ENCODE data around the gene PNLIPRP2. TPM values are rescaled to one million over a fixed set of nuclear protein-coding genes. Genes with fewer than 3 reads are reported as not detected.
A peak's percentile ranks its signal among the peaks of the same experiment; 100 is the strongest.

The PNLIPRP2 gene
- total RNA-seq, 1 experiment from 2014 or later, result not detected

DNA sequence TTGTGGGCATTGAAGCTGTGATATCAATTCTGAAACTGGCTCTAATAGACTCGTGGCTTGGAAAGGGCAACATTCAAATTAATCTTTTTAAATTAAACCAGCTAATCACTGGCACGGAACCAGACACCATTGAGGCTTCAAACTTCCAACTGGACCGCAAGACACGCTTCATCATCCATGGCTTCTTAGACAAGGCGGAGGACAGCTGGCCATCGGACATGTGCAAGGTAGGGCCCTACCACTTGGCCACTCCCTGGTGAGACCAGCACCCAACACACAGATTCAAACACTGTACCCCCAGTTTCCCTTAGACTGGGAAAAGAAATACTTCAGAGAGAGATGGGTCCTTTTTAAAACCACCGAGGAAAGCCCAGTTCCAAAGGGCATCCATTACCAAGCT, 5.1 kb downstream of the PNLIPRP2 start:
- TF ChIP-seq, protein P1, sequence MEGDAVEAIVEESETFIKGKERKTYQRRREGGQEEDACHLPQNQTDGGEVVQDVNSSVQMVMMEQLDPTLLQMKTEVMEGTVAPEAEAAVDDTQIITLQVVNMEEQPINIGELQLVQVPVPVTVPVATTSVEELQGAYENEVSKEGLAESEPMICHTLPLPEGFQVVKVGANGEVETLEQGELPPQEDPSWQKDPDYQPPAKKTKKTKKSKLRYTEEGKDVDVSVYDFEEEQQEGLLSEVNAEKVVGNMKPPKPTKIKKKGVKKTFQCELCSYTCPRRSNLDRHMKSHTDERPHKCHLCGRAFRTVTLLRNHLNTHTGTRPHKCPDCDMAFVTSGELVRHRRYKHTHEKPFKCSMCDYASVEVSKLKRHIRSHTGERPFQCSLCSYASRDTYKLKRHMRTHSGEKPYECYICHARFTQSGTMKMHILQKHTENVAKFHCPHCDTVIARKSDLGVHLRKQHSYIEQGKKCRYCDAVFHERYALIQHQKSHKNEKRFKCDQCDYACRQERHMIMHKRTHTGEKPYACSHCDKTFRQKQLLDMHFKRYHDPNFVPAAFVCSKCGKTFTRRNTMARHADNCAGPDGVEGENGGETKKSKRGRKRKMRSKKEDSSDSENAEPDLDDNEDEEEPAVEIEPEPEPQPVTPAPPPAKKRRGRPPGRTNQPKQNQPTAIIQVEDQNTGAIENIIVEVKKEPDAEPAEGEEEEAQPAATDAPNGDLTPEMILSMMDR (IDR thresholded peaks at IDR 0.05; ENCODE audit: unreplicated experiment), result no peak
- ChIA-PET POLR2A (interaction anchor here (0.7 kb wide), 1 partner anchor 101 kb away, joined by 3 read pairs; no protein-coding TSS in a partner anchor), CTCF (interaction anchor here (0.7 to 3.7 kb wide), 5 partner anchors 8 to 173 kb away, joined by 3 to 38 read pairs (median 4); no protein-coding TSS in a partner anchor)
- H3K4me1 Mint-ChIP-seq (ENCODE audit: insufficient read depth, unreplicated experiment), result no peaks in the 10 kb centered on the region
- no peaks in the 10 kb centered on the region for H3K9me3 Mint-ChIP-seq (ENCODE audit: unreplicated experiment)
- no peaks in the 10 kb centered on the region for H3K36me3 Mint-ChIP-seq (ENCODE audit: insufficient read depth, unreplicated experiment)
- H3K27me3 Mint-ChIP-seq (ENCODE audit: insufficient read depth, unreplicated experiment), result peaks cover 16% of the 10 kb centered on the region
- no peak overlapping the region for H3K27ac Mint-ChIP-seq (ENCODE audit: low read depth, unreplicated experiment)
- H3K4me3 Mint-ChIP-seq (ENCODE audit: unreplicated experiment), result no peak overlapping the region
- intact Hi-C loops (cut with micrococcal nuclease), result loop anchor here (5.0 kb wide), 1 partner anchor 551 kb away; no protein-coding TSS in a partner anchor
- no peak for DNase-seq (ENCODE audit: unreplicated experiment)
- BruUV-seq (replicated peaks), result no TSS peak

DNA sequence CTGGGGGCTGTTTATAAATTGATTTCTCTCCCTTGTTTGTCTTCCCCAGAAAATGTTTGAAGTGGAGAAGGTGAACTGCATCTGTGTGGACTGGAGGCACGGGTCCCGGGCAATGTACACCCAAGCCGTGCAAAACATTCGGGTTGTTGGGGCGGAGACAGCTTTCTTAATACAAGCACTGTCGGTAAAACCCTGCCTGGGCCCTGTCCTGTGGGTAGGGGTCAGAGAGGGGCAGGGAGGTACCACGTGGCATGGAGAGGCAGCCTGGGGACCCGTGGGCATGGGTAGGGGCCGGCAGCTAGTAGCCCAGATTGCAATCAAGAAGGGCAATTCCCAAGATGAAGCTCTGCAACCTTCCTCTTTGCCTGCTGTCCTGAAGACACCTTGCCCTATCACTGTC, 6.1 kb downstream of the PNLIPRP2 start:
- H3K4me3 Mint-ChIP-seq (ENCODE audit: unreplicated experiment), result no peak overlapping the region
- intact Hi-C loops (cut with micrococcal nuclease), result loop anchor here (1.0 to 5.0 kb wide), 2 partner anchors 161 to 550 kb away; no protein-coding TSS in a partner anchor
- ChIA-PET POLR2A (no interaction called here), CTCF (interaction anchor here (0.6 to 3.7 kb wide), 15 partner anchors 9 to 590 kb away, joined by 3 to 38 read pairs (median 4); no protein-coding TSS in a partner anchor)
- no peaks in the 10 kb centered on the region for H3K36me3 Mint-ChIP-seq (ENCODE audit: insufficient read depth, unreplicated experiment)
- peaks cover 12% of the 10 kb centered on the region for H3K27me3 Mint-ChIP-seq (ENCODE audit: insufficient read depth, unreplicated experiment)
- H3K27ac Mint-ChIP-seq (ENCODE audit: low read depth, unreplicated experiment), result no peak overlapping the region
- DNase-seq (ENCODE audit: unreplicated experiment), result no peak
- H3K9me3 Mint-ChIP-seq (ENCODE audit: unreplicated experiment), result no peaks in the 10 kb centered on the region
- H3K4me1 Mint-ChIP-seq (ENCODE audit: insufficient read depth, unreplicated experiment), result no peaks in the 10 kb centered on the region
- BruUV-seq (replicated peaks), result no TSS peak
- TF ChIP-seq, protein P1 (IDR thresholded peaks at IDR 0.05; ENCODE audit: unreplicated experiment), result no peak

DNA sequence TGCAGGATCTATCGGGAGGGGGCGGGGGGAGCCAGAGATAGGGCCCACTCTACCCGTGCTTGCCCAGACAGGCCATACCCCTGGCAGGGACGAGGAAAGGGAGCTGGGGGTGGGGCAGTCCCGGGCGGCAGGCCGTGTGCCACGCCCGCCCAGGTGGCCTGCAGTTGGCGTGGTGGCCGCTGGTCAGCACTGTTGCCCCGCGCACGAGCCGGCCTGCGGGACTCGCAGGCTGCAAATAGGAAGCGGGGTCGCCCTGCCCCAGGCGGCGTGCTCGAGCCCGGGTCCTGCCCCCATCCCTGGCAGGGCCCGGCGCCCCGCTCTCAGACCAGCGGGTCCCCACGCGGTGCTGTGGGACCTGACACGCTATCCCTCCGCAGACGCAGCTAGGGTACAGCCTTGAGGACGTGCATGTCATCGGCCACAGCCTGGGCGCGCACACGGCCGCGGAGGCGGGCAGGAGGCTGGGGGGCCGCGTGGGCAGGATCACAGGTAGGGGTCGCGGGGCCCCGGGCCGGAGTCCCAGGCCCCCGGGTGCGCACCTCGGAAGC, 6.7 kb downstream of the PNLIPRP2 start:
- peak; percentile 8 for DNase-seq (ENCODE audit: unreplicated experiment)
- CTCF ChIA-PET, result interaction anchor here (0.6 to 3.7 kb wide), 16 partner anchors 9 to 1096 kb away, joined by 3 to 38 read pairs (median 4); no protein-coding TSS in a partner anchor
- Mint-ChIP-seq H3K4me1 (ENCODE audit: insufficient read depth, unreplicated experiment) (no peaks in the 10 kb centered on the region), H3K27ac (ENCODE audit: low read depth, unreplicated experiment) (no peak overlapping the region), H3K9me3 (ENCODE audit: unreplicated experiment) (no peaks in the 10 kb centered on the region), H3K36me3 (ENCODE audit: insufficient read depth, unreplicated experiment) (no peaks in the 10 kb centered on the region), H3K27me3 (ENCODE audit: insufficient read depth, unreplicated experiment) (peaks cover 5% of the 10 kb centered on the region), H3K4me3 (ENCODE audit: unreplicated experiment) (no peak overlapping the region)
- POLR2A ChIA-PET, result interaction anchor here (0.6 kb wide), 1 partner anchor 186 kb away, joined by 3 read pairs; no protein-coding TSS in a partner anchor
- no TSS peak for BruUV-seq (replicated peaks)
- intact Hi-C loops (cut with micrococcal nuclease), result loop anchor here (1.0 to 5.0 kb wide), 2 partner anchors 161 to 550 kb away; no protein-coding TSS in a partner anchor
- TF ChIP-seq, protein P1 (IDR thresholded peaks at IDR 0.05; ENCODE audit: unreplicated experiment), result no peak

DNA sequence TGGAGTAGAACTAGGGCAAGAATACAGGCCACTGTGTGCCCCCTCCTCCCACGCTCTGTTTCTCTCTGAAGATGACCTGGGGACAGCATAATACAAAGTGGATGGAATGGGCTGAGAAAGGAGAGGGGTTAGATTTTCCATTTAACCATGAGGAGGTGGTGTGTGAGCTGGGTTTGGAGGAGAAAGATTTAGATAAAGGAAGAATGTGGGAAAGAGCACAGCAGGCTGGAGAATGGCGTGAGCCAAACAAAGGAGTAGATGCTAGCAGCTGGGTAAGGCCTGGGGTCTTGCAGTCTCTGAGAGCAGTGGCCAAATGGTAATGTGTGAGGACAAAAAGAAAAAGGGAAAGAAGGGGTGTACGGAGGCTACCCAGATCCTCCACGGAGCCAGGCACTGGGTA, 8.6 kb downstream of the PNLIPRP2 start:
- ChIA-PET POLR2A (no interaction called here), CTCF (interaction anchor here (0.5 to 1.3 kb wide), 4 partner anchors 158 to 1457 kb away, joined by 3 to 5 read pairs (median 3); no protein-coding TSS in a partner anchor)
- Mint-ChIP-seq H3K9me3 (ENCODE audit: unreplicated experiment) (no peaks in the 10 kb centered on the region), H3K27me3 (ENCODE audit: insufficient read depth, unreplicated experiment) (no peaks in the 10 kb centered on the region), H3K4me1 (ENCODE audit: insufficient read depth, unreplicated experiment) (peaks cover 4% of the 10 kb centered on the region), H3K4me3 (ENCODE audit: unreplicated experiment) (no peak overlapping the region), H3K36me3 (ENCODE audit: insufficient read depth, unreplicated experiment) (no peaks in the 10 kb centered on the region), H3K27ac (ENCODE audit: low read depth, unreplicated experiment) (no peak overlapping the region)
- intact Hi-C loops (cut with micrococcal nuclease), result loop anchor here (5.0 kb wide), 1 partner anchor 548 kb away; no protein-coding TSS in a partner anchor
- DNase-seq (ENCODE audit: unreplicated experiment), result no peak
- BruUV-seq (replicated peaks), result no TSS peak
- TF ChIP-seq, protein P1 (IDR thresholded peaks at IDR 0.05; ENCODE audit: unreplicated experiment), result no peak

All from MCF 10A (cell line).